Measurements from ENCODE around the gene KCNK1.

- TF ChIP-seq CTCF (optimal IDR thresholded peaks at IDR 0.05 in 1 of 3, IDR thresholded peaks at IDR 0.05 in 1 of 3, conservative IDR thresholded peaks at IDR 0.05 in 1 of 3; ENCODE audit: extremely low read depth in 1 of 3, insufficient read depth in 2 of 3, low read length in 3 of 3) (no peak), EZH2 (IDR thresholded peaks at IDR 0.05; ENCODE audit: low read length) (no peak)
Observed at GRCh38 chr1:233710031-233710430, 96.1 kb downstream of the KCNK1 start.
